Spleen (tissue), 11 donors: Measurements from ENCODE around the gene METAP2. TPM values are rescaled to one million over a fixed set of nuclear protein-coding genes. Genes with fewer than 3 reads are reported as not detected.

Experiments used
- DNase-seq: peaks from one replicate; pipeline ENCODE4 v3.0.0-alpha.2; 2020
- H3K27ac ChIP-seq, 8 donors: fragments of 200-600 bp; sonication (generic) in 7 of 8; 1 replicate in 4 of 8; 2 replicates in 4 of 8; pipeline versions ENCODE4 v1.5.0 to v1.8.0; 2016 to 2021; ENCODE audit warnings: inconsistent platforms in 4 of 8, mild to moderate bottlenecking in 4 of 8, moderate library complexity in 1 of 8
- H3K27me3 ChIP-seq, 7 donors: fragments of 200-600 bp; sonication (generic) in 6 of 7; replicated peaks in 1 of 7; 1 replicate in 4 of 7; 2 replicates in 3 of 7; pipeline versions ENCODE4 v1.5.0 to v1.8.0; 2016 to 2021; ENCODE audit warnings: inconsistent platforms in 3 of 7, mild to moderate bottlenecking in 1 of 7
- H3K36me3 ChIP-seq, 6 donors: fragments of 200-600 bp; sonication (generic) in 5 of 6; 1 replicate in 4 of 6; 2 replicates in 2 of 6; pipeline versions ENCODE4 v1.5.0 to v1.8.0; 2016 to 2021; ENCODE audit warnings: inconsistent platforms in 2 of 6
- H3K4me1 ChIP-seq, 6 donors: fragments of 200-600 bp; sonication (generic) in 5 of 6; 1 replicate in 3 of 6; 2 replicates in 3 of 6; pipeline versions ENCODE4 v1.5.0 to v1.8.0; 2016 to 2021; ENCODE audit warnings: inconsistent platforms in 3 of 6
- H3K4me3 ChIP-seq, 8 donors: fragments of 200-600 bp; sonication (generic) in 7 of 8; 1 replicate in 4 of 8; 2 replicates in 4 of 8; pipeline versions ENCODE4 v1.5.0 to v1.8.0; 2016 to 2021; ENCODE audit warnings: inconsistent platforms in 4 of 8, mild to moderate bottlenecking in 4 of 8, moderate library complexity in 2 of 8
- H3K9me3 ChIP-seq, 8 donors: fragments of 200-600 bp; sonication (generic) in 7 of 8; 1 replicate in 4 of 8; 2 replicates in 4 of 8; pipeline versions ENCODE4 v1.5.0 to v1.8.0; 2016 to 2021; ENCODE audit warnings: inconsistent platforms in 4 of 8
- CTCF ChIP-seq, 11 experiments: fragments of 200-600 bp in 7 of 11; fragments of 450-650 bp in 4 of 11; sonication (generic) in 4 of 11; IDR thresholded peaks in 8 of 11; conservative IDR thresholded peaks in 3 of 11; 1 replicate in 7 of 11; 2 replicates in 4 of 11; pipeline versions ENCODE4 v1.4.0 to v1.8.0; 2016 to 2021; ENCODE audit warnings: antibody characterized with exemption in 11 of 11, inconsistent platforms in 4 of 11, mild to moderate bottlenecking in 1 of 11
- POLR2A ChIP-seq, 3 donors: fragments of 450-650 bp; IDR thresholded peaks; one replicate each; pipeline ENCODE4 v1.5.1; 2017; ENCODE audit warnings: antibody characterized with exemption in 3 of 3, mild to moderate bottlenecking in 1 of 3
- POLR2AphosphoS5 ChIP-seq, 3 donors: sonication (generic); formaldehyde crosslinking; IDR thresholded peaks; one replicate each; pipeline ENCODE4 v1.5.1; 2017; ENCODE audit warnings: antibody characterized with exemption in 3 of 3
- WGBS, 5 donors: extraction: QIAGEN DNeasy Blood & Tissue Kit in 3 of 5; methylation state at CpG; one replicate each; pipeline versions ENCODE4 v1.1.5 to v1.1.7; 2013 to 2018; 5-methylcytosine and 5-hydroxymethylcytosine counted together
- intact Hi-C: fragments of 100-400 bp; cut with DNase I; formaldehyde crosslinking; loops from one replicate; pipeline ENCODE4 v1.15.0; 2023; ENCODE audit warnings: low total_unique reads
- polyA plus RNA-seq, 3 donors: library from polyadenylated mRNA; stranded (reverse); fragments of 200-250 nt; gene quantifications; one replicate each; pipeline ENCODE4 v1.2.1, GENCODE V29; 2013
- total RNA-seq, 7 donors: library from RNA; depleted of rRNA in 3 of 7; stranded (reverse); fragments of >200 nt in 3 of 7; fragmentation: NEBNext Ultra II Directional in 4 of 7; extraction: Animal tissue kit (Norgen Biotek cat#: 25700) in 4 of 7; gene quantifications; one replicate each; pipeline versions ENCODE4 v1.1.0 to v1.2.1, GENCODE V29; 2016 to 2021
- donor health status: healthy with polysubstance abuse.
- donor health status: DM: no; HTN: no; CAD: no; lungs with moderate emphysema.
- donor health status: DM: no; HTN: no; CAD: no.
- donor health status: Bipolar disorder and iron deficiency.
- donor health status: healthy.
- donor health status: DM: no; HTN: no; CAD: no.
- donor health status: DM: yes; HTN: yes; CAD: no.

Gene METAP2
- total and polyA plus RNA-seq, 10 donors = 29.8 to 69.2 (median 45.7) TPM

GRCh38 chr12:95473231-95473883 lies 595 bp upstream of the METAP2 start:
- Histone ChIP-seq H3K9me3 (no peaks in the 10 kb centered on the region), H3K4me1 (peaks cover 17 to 50% (median 32%) of the 10 kb centered on the region in 6 donors), H3K27ac (peak overlapping the region; percentile 81 to 94 (median 92)), H3K36me3 (peaks cover 0 to 26% (median 15%) of the 10 kb centered on the region in 6 donors), H3K4me3 (peak overlapping the region; percentile 65 to 93 (median 80)), H3K27me3 (no peaks in the 10 kb centered on the region)
- 0 to 1% (median 0%) methylated on average over 23 of the region's 23 CpGs for WGBS, 5 donors
- no peak for DNase-seq
- TF ChIP-seq CTCF (IDR thresholded peaks at IDR 0.05 in 8 of 11, conservative IDR thresholded peaks at IDR 0.05 in 3 of 11) = no peak
- no peak for TF ChIP-seq POLR2AphosphoS5 (IDR thresholded peaks at IDR 0.05)
- no peak for TF ChIP-seq POLR2A (IDR thresholded peaks at IDR 0.05)
- intact Hi-C loops = loop anchor here (10.0 kb wide), 1 partner anchor 259 kb away; the partner anchor contains the start of genes FGD6 and VEZT

- Histone ChIP-seq H3K27ac (peak overlapping the region; percentile 81 to 94 (median 92)), H3K9me3 (no peaks in the 10 kb centered on the region), H3K4me1 (peaks cover 17 to 63% (median 40%) of the 10 kb centered on the region in 6 donors), H3K36me3 (peaks cover 0 to 39% (median 22%) of the 10 kb centered on the region in 6 donors), H3K4me3 (peak overlapping the region; percentile 65 to 93 (median 80)), H3K27me3 (no peaks in the 10 kb centered on the region)
- 0% methylated on average over 12 to 16 of the region's 16 CpGs for WGBS, 5 donors
- intact Hi-C loops = loop anchor here (10.0 kb wide), 1 partner anchor 260 kb away; the partner anchor contains the start of genes FGD6 and VEZT
- TF ChIP-seq CTCF (IDR thresholded peaks at IDR 0.05 in 8 of 11, conservative IDR thresholded peaks at IDR 0.05 in 3 of 11) (no peak), POLR2A (IDR thresholded peaks at IDR 0.05) (no peak), POLR2AphosphoS5 (IDR thresholded peaks at IDR 0.05) (no peak)
- DNase-seq = no peak
Observed at GRCh38 chr12:95474660-95474958, 657 bp downstream of the METAP2 start.

- TF ChIP-seq CTCF (IDR thresholded peaks at IDR 0.05 in 8 of 11, conservative IDR thresholded peaks at IDR 0.05 in 3 of 11) = no peak
- TF ChIP-seq POLR2AphosphoS5 (IDR thresholded peaks at IDR 0.05) = no peak
- TF ChIP-seq POLR2A (IDR thresholded peaks at IDR 0.05) = no peak
- intact Hi-C loops = no loop called here
Observed at GRCh38 chr12:95480230-95480629, 6.3 kb downstream of the METAP2 start.

GRCh38 chr12:95481072-95481471 lies 7.1 kb downstream of the METAP2 start:
- peaks cover 0 to 93% (median 35%) of the 10 kb centered on the region in 6 donors for H3K36me3 ChIP-seq
- H3K27me3 ChIP-seq = no peaks in the 10 kb centered on the region
- 60 to 77% (median 65%) methylated on average over 3 of the region's 3 CpGs for WGBS, 5 donors
- DNase-seq = no peak
- TF ChIP-seq POLR2A (IDR thresholded peaks at IDR 0.05) (no peak), CTCF (IDR thresholded peaks at IDR 0.05 in 8 of 11, conservative IDR thresholded peaks at IDR 0.05 in 3 of 11) (no peak), POLR2AphosphoS5 (IDR thresholded peaks at IDR 0.05) (no peak)
- intact Hi-C loops = no loop called here
- H3K4me3 ChIP-seq = no peak overlapping the region
- no peaks in the 10 kb centered on the region for H3K9me3 ChIP-seq
- H3K4me1 ChIP-seq = peaks cover 18 to 71% (median 40%) of the 10 kb centered on the region in 6 donors
- H3K27ac ChIP-seq = peak overlapping the region in 1 of 8 donors; percentile 4

More at GRCh38 chr12:95480230-95480629, 6.3 kb downstream of the METAP2 start:
- Histone ChIP-seq H3K36me3 (peaks cover 0 to 86% (median 30%) of the 10 kb centered on the region in 6 donors), H3K4me1 (peaks cover 24 to 79% (median 48%) of the 10 kb centered on the region in 6 donors), H3K9me3 (no peaks in the 10 kb centered on the region), H3K27me3 (no peaks in the 10 kb centered on the region), H3K4me3 (no peak overlapping the region), H3K27ac (no peak overlapping the region)
- WGBS, 5 donors = 67 to 84% (median 70%) methylated on average over 2 of the region's 2 CpGs
- DNase-seq = no peak
